Measurements from ENCODE around the gene CNBD2. TPM values are rescaled to one million over a fixed set of nuclear protein-coding genes. Genes with fewer than 3 reads are reported as not detected.

The CNBD2 gene
- total RNA-seq, 4 donors from 2014 or later = 6.4 to 18.7 (median 8.6) TPM

DNA sequence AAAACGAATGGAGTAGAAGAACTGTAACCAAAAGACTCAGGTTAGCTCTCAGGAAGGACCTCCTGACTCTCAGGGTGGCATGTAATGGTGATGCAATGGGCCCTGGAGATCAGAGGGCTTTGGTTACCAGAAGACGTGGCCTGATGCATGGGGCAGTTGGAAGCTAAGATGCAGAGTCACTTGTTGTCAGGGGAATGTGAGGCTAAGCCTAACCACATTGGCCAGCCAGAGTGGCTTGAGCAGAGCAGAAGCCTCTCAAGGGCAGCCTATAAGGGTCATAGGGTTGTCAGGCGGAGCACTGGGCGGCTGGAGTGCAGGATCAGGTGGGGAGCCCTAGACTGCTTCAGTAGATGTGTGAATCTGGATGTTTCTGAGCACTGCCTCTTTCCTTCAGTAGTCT, 5.9 kb downstream of the CNBD2 start:
- Histone ChIP-seq H3K27ac (no peak overlapping the region), H3K4me1 (no peaks in the 10 kb centered on the region), H3K27me3 (no peaks in the 10 kb centered on the region), H3K36me3 (no peaks in the 10 kb centered on the region), H3K4me3 (no peak overlapping the region), H3K9me3 (no peaks in the 10 kb centered on the region)
- ATAC-seq = no peak
- DNase-seq = no peak
- intact Hi-C loops (cut with DNase I; ENCODE audit: low total_unique reads) = no loop called here
- TF ChIP-seq, protein P1, sequence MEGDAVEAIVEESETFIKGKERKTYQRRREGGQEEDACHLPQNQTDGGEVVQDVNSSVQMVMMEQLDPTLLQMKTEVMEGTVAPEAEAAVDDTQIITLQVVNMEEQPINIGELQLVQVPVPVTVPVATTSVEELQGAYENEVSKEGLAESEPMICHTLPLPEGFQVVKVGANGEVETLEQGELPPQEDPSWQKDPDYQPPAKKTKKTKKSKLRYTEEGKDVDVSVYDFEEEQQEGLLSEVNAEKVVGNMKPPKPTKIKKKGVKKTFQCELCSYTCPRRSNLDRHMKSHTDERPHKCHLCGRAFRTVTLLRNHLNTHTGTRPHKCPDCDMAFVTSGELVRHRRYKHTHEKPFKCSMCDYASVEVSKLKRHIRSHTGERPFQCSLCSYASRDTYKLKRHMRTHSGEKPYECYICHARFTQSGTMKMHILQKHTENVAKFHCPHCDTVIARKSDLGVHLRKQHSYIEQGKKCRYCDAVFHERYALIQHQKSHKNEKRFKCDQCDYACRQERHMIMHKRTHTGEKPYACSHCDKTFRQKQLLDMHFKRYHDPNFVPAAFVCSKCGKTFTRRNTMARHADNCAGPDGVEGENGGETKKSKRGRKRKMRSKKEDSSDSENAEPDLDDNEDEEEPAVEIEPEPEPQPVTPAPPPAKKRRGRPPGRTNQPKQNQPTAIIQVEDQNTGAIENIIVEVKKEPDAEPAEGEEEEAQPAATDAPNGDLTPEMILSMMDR (IDR thresholded peaks at IDR 0.05 in 4 of 5, conservative IDR thresholded peaks at IDR 0.05 in 1 of 5) = no peak
- TF ChIP-seq POLR2A (IDR thresholded peaks at IDR 0.05) = no peak
- in situ Hi-C loops (cut with MboI; ENCODE audit: low sequenced_read_pairs in 4 of 4) = no loop called here

DNA sequence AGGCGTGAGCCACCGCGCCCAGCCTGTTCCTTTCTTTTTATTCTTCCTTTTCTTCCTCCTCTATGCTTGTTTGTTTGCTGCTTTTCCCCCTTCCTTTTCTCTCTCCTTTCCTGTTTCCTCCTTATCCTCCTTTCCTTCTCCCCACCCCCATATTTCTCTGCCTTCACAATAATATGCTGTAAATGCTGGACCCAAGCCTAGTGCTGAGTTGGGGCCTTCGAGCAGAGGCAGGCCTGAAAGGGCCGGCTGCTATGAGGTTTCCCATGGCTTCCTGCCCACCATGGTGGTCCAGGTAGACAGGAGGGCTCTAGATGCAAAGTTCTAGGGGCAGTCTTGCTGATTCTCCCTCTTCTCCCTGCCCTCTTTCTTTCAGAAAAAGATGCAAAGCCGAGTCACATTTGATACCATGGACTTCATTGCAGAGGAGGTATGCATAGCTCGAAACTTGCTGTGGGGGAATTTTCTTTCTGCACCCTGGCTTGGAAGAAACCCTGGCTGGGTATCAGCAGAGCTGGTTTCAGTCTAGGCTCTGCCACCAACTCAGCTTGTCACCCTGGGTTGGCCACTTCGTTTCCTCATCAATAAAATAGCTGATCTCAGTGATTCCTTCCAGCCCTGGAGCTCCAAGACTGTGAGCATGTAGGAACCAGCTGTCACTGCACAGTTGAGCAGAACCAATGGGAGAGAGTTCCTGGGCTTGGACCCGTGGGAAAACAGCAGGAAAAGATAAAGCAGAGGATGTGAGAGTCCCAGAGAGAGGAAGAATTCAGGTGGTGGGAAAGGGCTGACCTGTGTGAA, 7.4 kb downstream of the CNBD2 start:
- Histone ChIP-seq H3K36me3 (no peaks in the 10 kb centered on the region), H3K4me3 (no peak overlapping the region), H3K9me3 (no peaks in the 10 kb centered on the region), H3K27me3 (no peaks in the 10 kb centered on the region), H3K27ac (no peak overlapping the region), H3K4me1 (no peaks in the 10 kb centered on the region)
- TF ChIP-seq, protein P1 (IDR thresholded peaks at IDR 0.05 in 4 of 5, conservative IDR thresholded peaks at IDR 0.05 in 1 of 5) = no peak
- no peak for TF ChIP-seq POLR2A (IDR thresholded peaks at IDR 0.05)
- intact Hi-C loops (cut with DNase I; ENCODE audit: low total_unique reads) = no loop called here
- DNase-seq (no peak), ATAC-seq (no peak)
- in situ Hi-C loops (cut with MboI; ENCODE audit: low sequenced_read_pairs in 4 of 4) = loop anchor here in 1 of 4 donors (25.0 kb wide), 1 partner anchor 462 kb away; no protein-coding TSS in a partner anchor

DNA sequence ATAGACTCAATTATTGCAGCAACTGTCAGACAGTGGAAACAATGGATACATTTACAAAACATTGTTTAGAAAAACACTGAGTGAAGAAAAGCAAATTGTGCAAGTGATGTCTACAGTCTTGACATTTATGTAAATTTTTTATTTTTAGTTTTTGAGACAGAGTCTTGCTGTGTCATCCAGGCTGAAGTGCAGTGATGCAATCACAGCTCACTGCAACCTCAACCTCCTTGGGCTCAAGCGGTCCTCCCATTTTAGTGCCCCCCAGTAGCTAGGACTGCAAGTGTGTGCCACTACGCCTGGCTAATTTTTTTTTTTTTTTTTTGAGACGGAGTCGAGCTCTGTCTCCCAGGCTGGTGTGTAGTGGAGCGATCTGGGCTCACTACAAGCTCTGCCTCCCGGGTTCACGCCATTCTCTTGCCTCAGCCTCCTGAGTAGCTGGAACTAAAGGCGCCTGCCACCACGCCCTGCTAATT, 9.7 kb downstream of the CNBD2 start:
- H3K36me3 ChIP-seq = no peaks in the 10 kb centered on the region
- no peak for ATAC-seq
- intact Hi-C loops (cut with DNase I; ENCODE audit: low total_unique reads) = no loop called here

DNA sequence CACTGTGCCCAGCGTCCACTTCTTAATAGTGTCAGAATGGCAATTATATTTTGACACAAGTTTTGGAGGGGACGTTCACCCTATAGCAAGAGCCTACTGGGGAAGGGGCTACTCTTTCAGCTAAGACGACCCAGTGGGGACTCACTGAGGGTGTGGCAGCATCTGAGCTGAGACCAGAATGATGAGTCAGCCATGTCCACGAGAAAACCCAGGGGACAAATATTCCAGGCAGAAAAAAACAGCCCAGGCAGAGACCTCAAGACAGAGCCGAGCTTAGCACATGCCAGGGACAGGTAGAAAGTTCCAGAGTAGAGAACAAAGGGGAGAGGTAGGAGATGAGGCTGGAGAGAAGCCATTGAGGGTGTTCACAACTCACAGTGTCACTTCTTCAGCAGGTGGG, 11.2 kb downstream of the CNBD2 start:
- DNase-seq (no peak), ATAC-seq (no peak)
- Histone ChIP-seq H3K27ac (no peak overlapping the region), H3K9me3 (no peaks in the 10 kb centered on the region), H3K4me1 (no peaks in the 10 kb centered on the region), H3K36me3 (no peaks in the 10 kb centered on the region), H3K27me3 (no peaks in the 10 kb centered on the region), H3K4me3 (no peak overlapping the region)
- TF ChIP-seq, protein P1 (IDR thresholded peaks at IDR 0.05 in 4 of 5, conservative IDR thresholded peaks at IDR 0.05 in 1 of 5) = no peak
- TF ChIP-seq POLR2A (IDR thresholded peaks at IDR 0.05) = no peak
- in situ Hi-C loops (cut with MboI; ENCODE audit: low sequenced_read_pairs in 4 of 4) = loop anchor here in 1 of 4 donors (25.0 kb wide), 1 partner anchor 458 kb away; no protein-coding TSS in a partner anchor
- intact Hi-C loops (cut with DNase I; ENCODE audit: low total_unique reads) = no loop called here

More for the DNA sequence above, 9.7 kb downstream of the CNBD2 start:
- H3K4me1 ChIP-seq = no peaks in the 10 kb centered on the region
- H3K4me3 ChIP-seq = no peak overlapping the region
- H3K27me3 ChIP-seq = no peaks in the 10 kb centered on the region
- no peak overlapping the region for H3K27ac ChIP-seq
- DNase-seq = no peak
- TF ChIP-seq, protein P1 (IDR thresholded peaks at IDR 0.05 in 4 of 5, conservative IDR thresholded peaks at IDR 0.05 in 1 of 5) = no peak
- TF ChIP-seq POLR2A (IDR thresholded peaks at IDR 0.05) = no peak
- no peaks in the 10 kb centered on the region for H3K9me3 ChIP-seq
- in situ Hi-C loops (cut with MboI; ENCODE audit: low sequenced_read_pairs in 4 of 4) = loop anchor here in 1 of 4 donors (25.0 kb wide), 1 partner anchor 459 kb away; no protein-coding TSS in a partner anchor

Measured in gastrocnemius medialis (tissue), 4 donors.